HG03432 (cell line): ENCODE results near the gene PFDN5.
"Not testable (repeated sequence)": the region's sequence is repeated elsewhere in the genome, so short reads cannot be mapped to it uniquely, and the experiment has no call there.

Experiments used
- ATAC-seq: cut with Tn5 transposase; IDR thresholded peaks from one replicate; pipeline ENCODE4 v1.9.1; 2021; ENCODE audit warnings: mild to moderate bottlenecking, moderate library complexity; ENCODE audit not compliant: unreplicated experiment

The PFDN5 gene

GRCh38 chr12:53325511-53326061 is 30.2 kb downstream of the PFDN5 start:
- no peak for ATAC-seq

GRCh38 chr12:53326460-53327185 is 31.3 kb downstream of the PFDN5 start:
- ATAC-seq: no peak

GRCh38 chr12:53327435-53328042 is 32.2 kb downstream of the PFDN5 start:
- ATAC-seq: no peak

- no peak for ATAC-seq
These were observed 32.7 kb downstream of the PFDN5 start for GRCh38 chr12:53328043-53328435.

GRCh38 chr12:53330671-53331070 is 35.3 kb downstream of the PFDN5 start:
- no peak for ATAC-seq

GRCh38 chr12:53332339-53332738 is 37.0 kb downstream of the PFDN5 start:
- not testable (repeated sequence) for ATAC-seq

- no peak for ATAC-seq
These were observed 37.4 kb downstream of the PFDN5 start for GRCh38 chr12:53332744-53333143.

GRCh38 chr12:53333289-53333688 is 37.9 kb downstream of the PFDN5 start:
- no peak for ATAC-seq

- ATAC-seq: no peak
These were observed 38.5 kb downstream of the PFDN5 start for GRCh38 chr12:53333845-53334244.

- no peak for ATAC-seq
These were observed 39.5 kb downstream of the PFDN5 start for GRCh38 chr12:53334822-53335221.

GRCh38 chr12:53336181-53336681 is 40.9 kb downstream of the PFDN5 start, which contains the start of gene SP7:
TSS of gene SP7 (minus strand) at chr12:53336354. CDS start at chr12:53335646, 708 bp downstream.
- no peak for ATAC-seq

GRCh38 chr12:53338017-53338416 is 42.7 kb downstream of the PFDN5 start:
- ATAC-seq: no peak

- ATAC-seq: no peak
These were observed 43.6 kb downstream of the PFDN5 start for GRCh38 chr12:53338916-53339315.

- ATAC-seq: no peak
These were observed 45.1 kb downstream of the PFDN5 start for GRCh38 chr12:53340398-53340797.

- no peak for ATAC-seq
These were observed 48.1 kb downstream of the PFDN5 start for GRCh38 chr12:53343449-53343848.

GRCh38 chr12:53343969-53344368 is 48.6 kb downstream of the PFDN5 start:
- no peak for ATAC-seq

GRCh38 chr12:53344487-53344823 is 49.1 kb downstream of the PFDN5 start:
- no peak for ATAC-seq

- peak; percentile 78 for ATAC-seq
These were observed 49.6 kb downstream of the PFDN5 start for GRCh38 chr12:53344824-53345485.

GRCh38 chr12:53345486-53346188 is 50.3 kb downstream of the PFDN5 start:
- no peak for ATAC-seq

- ATAC-seq: no peak
These were observed 51.1 kb downstream of the PFDN5 start for GRCh38 chr12:53346491-53346890.

GRCh38 chr12:53347905-53348304 is 52.6 kb downstream of the PFDN5 start:
- no peak for ATAC-seq
